MCF 10A (cell line): ENCODE measurements around the gene ITIH4. TPM values are rescaled to one million over a fixed set of nuclear protein-coding genes. Genes with fewer than 3 reads are reported as not detected.
"Not testable (repeated sequence)": the region's sequence is repeated elsewhere in the genome, so short reads cannot be mapped to it uniquely, and the experiment has no call there.

Experiments
- BruUV-seq: library from RNA; stranded (reverse); fragments of 400-500 nt; replicated peaks from 2 replicates; lab custom pipeline; 2021; lab: Mats Ljungman, UMichigan
- CTCF ChIA-PET: fragments of 300-600 bp; sonication (Branson Sonifier 250); formaldehyde crosslinking; extraction: SDS; loops from one replicate; lab custom pipeline; 2021; ENCODE audit warnings: antibody characterized with exemption, inconsistent platforms; lab: Yijun Ruan, JAX
- POLR2A ChIA-PET: fragments of 300-600, 350-650 bp; sonication (Branson Sonifier 250); formaldehyde crosslinking; extraction: SDS; loops from one replicate; lab custom pipeline; 2020; ENCODE audit warnings: antibody characterized with exemption, inconsistent platforms; lab: Yijun Ruan, JAX
- DNase-seq: peaks from one replicate; pipeline ENCODE4 v3.0.0-alpha.2; 2018; ENCODE audit not compliant: unreplicated experiment
- H3K27ac Mint-ChIP-seq: one replicate; pipeline ENCODE4 v1.8.0; 2022; ENCODE audit warnings: mild to moderate bottlenecking, low read depth, mixed read lengths; ENCODE audit not compliant: unreplicated experiment
- H3K27me3 Mint-ChIP-seq: one replicate; pipeline ENCODE4 v1.8.0; 2022; ENCODE audit warnings: mixed read lengths; ENCODE audit not compliant: insufficient read depth, unreplicated experiment
- H3K36me3 Mint-ChIP-seq: one replicate; pipeline ENCODE4 v1.8.0; 2022; ENCODE audit warnings: mild to moderate bottlenecking, moderate library complexity, mixed read lengths; ENCODE audit not compliant: insufficient read depth, unreplicated experiment
- H3K4me1 Mint-ChIP-seq: one replicate; pipeline ENCODE4 v1.8.0; 2022; ENCODE audit warnings: mixed read lengths; ENCODE audit not compliant: insufficient read depth, unreplicated experiment
- H3K4me3 Mint-ChIP-seq: one replicate; pipeline ENCODE4 v1.8.0; 2022; ENCODE audit warnings: mild to moderate bottlenecking, moderate library complexity, mixed read lengths; ENCODE audit not compliant: unreplicated experiment
- H3K9me3 Mint-ChIP-seq: one replicate; pipeline ENCODE4 v1.8.0; 2022; ENCODE audit warnings: mixed read lengths; ENCODE audit not compliant: unreplicated experiment
- intact Hi-C: fragments of 100-400 bp; cut with micrococcal nuclease; formaldehyde crosslinking; loops from 2 replicates; pipeline ENCODE4 v1.14.1; 2022
- total RNA-seq: library from RNA; stranded (reverse); gene quantifications from 2 replicates; pipeline ENCODE4 v1.2.3, GENCODE V29; 2022
- TF ChIP-seq, protein P1 (sequence below): fragments of 200-600 bp; IDR thresholded peaks from one replicate; pipeline ENCODE4 v1.8.0; 2022; ENCODE audit warnings: antibody characterized with exemption, mild to moderate bottlenecking; ENCODE audit not compliant: unreplicated experiment

Gene ITIH4
- total RNA-seq, 1 experiment from 2014 or later: 0.58 TPM

GRCh38 chr3:52779011-52779836, 51.2 kb downstream of the ITIH4 start:
- Mint-ChIP-seq H3K9me3 (no peaks in the 10 kb centered on the region), H3K4me1 (peaks cover 5% of the 10 kb centered on the region), H3K36me3 (no peaks in the 10 kb centered on the region), H3K4me3 (no peak overlapping the region), H3K27me3 (peaks cover 36% of the 10 kb centered on the region), H3K27ac (no peak overlapping the region)
- no peak for DNase-seq
- ChIA-PET CTCF (interaction anchor here (0.7 to 0.8 kb wide), 3 partner anchors 7 to 294 kb away, joined by 3 read pairs; no protein-coding TSS in a partner anchor), POLR2A (interaction anchor here (0.6 to 1.1 kb wide), 2 partner anchors 9 to 118 kb away, joined by 3 to 5 read pairs; partner anchors contain the start of genes NEK4 and STIMATE)
- TF ChIP-seq, protein P1, sequence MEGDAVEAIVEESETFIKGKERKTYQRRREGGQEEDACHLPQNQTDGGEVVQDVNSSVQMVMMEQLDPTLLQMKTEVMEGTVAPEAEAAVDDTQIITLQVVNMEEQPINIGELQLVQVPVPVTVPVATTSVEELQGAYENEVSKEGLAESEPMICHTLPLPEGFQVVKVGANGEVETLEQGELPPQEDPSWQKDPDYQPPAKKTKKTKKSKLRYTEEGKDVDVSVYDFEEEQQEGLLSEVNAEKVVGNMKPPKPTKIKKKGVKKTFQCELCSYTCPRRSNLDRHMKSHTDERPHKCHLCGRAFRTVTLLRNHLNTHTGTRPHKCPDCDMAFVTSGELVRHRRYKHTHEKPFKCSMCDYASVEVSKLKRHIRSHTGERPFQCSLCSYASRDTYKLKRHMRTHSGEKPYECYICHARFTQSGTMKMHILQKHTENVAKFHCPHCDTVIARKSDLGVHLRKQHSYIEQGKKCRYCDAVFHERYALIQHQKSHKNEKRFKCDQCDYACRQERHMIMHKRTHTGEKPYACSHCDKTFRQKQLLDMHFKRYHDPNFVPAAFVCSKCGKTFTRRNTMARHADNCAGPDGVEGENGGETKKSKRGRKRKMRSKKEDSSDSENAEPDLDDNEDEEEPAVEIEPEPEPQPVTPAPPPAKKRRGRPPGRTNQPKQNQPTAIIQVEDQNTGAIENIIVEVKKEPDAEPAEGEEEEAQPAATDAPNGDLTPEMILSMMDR: no peak
- BruUV-seq: no TSS peak
- intact Hi-C loops: no loop called here

DNA sequence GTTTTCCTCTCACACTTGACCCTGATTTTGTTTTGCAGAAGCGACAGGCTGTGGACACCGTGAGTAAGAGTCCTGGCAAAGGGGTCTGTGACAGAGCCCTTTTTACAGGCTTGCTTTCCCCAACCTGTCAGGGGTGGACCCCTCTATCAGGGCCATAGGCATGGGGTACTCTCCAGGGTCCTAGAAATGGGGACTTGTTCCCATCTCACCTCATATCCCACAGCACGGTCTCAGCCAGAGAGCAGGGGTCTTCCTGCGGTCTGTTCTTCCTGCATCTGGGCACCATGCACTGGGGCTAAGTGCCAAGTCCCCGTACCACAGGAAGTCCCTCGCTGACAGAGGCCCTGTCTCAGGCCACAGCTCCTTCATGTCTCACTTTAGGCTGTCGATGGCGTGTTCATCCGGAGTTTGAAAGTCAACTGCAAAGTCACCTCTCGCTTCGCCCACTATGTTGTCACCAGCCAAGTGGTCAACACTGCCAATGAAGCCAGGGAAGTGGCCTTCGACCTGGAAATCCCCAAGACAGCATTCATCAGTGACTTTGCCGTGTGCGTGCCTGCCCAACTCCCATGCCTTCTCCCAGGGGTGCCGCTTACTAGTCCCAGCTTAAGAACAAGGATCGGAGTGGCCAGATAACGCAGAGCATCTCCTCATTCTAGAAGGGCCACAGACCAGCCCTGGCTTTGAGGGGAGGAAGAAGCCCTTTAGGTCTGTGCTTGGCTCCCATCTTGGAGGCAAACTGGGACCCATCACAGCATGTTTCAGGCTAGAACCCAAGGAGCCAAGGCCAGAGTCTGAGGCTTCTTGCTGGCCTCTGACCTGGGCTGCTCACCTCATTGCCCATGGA, 52.3 kb downstream of the ITIH4 start:
- peaks cover 26% of the 10 kb centered on the region for H3K27me3 Mint-ChIP-seq
- intact Hi-C loops: no loop called here
- CTCF ChIA-PET: no interaction called here
- H3K27ac Mint-ChIP-seq: no peak overlapping the region
- H3K4me1 Mint-ChIP-seq: peaks cover 5% of the 10 kb centered on the region
- no peak overlapping the region for H3K4me3 Mint-ChIP-seq
- BruUV-seq: no TSS peak
- no peaks in the 10 kb centered on the region for H3K9me3 Mint-ChIP-seq
- TF ChIP-seq, protein P1: no peak
- POLR2A ChIA-PET: no interaction called here
- DNase-seq: no peak
- no peaks in the 10 kb centered on the region for H3K36me3 Mint-ChIP-seq

DNA sequence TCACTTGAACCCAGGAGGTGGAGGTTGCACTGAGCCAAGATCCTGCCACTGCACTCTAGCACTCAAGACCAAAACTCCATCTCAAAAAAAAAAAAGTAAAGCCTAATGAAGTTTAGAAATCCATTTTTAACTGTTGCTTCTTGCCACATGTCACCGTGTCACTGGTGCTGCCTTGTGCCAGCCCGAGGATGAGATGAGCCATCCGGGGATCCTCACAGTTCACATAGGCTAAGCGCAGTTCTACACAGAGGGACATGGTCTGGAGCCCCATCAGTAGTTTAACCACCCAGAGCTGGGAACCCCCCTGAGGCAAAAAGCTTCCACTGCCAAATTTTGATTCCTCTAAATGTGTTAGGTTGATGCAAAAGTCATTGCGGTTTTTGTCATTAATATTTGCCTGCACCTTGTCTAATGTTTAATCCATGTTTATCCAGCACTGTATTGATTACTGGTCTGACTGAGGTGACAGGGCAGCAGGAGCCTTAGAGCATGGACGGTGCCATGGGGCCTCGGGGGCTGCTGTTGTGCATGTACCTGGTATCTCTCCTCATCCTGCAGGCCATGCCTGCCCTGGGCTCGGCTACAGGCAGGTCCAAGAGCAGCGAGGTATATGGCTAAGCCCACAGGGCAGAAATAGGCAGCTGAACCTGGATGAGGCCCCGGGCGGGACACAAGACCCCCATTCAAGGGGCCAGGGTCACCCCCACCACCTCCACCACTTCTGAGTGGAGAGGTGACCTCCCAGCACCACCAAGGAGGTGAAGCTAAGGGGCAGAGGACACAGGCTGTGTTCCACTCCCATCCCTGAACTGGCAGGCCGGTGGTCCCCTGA, 53.1 kb downstream of the ITIH4 start, which contains the start of gene ITIH1:
TSS of gene ITIH1 (plus strand) at position 473 of the 832 bp plus-strand sequence. CDS start at position 490, 17 bp downstream.
- CTCF ChIA-PET: interaction anchor here (1.0 to 1.2 kb wide), 2 partner anchors 21 to 44 kb away, joined by 4 read pairs; no protein-coding TSS in a partner anchor
- peaks cover 5% of the 10 kb centered on the region for H3K4me1 Mint-ChIP-seq
- no peaks in the 10 kb centered on the region for H3K9me3 Mint-ChIP-seq
- POLR2A ChIA-PET: interaction anchor here (0.6 to 0.7 kb wide), 2 partner anchors 109 to 323 kb away, joined by 3 read pairs; no protein-coding TSS in a partner anchor
- no peak within 1 kb of the TSS for H3K27ac Mint-ChIP-seq
- H3K36me3 Mint-ChIP-seq: no peaks in the 10 kb centered on the region
- DNase-seq: no peak
- intact Hi-C loops: no loop called here
- no TSS peak for BruUV-seq
- TF ChIP-seq, protein P1: no peak
- peaks cover 18% of the 10 kb centered on the region for H3K27me3 Mint-ChIP-seq
- no peak within 1 kb of the TSS for H3K4me3 Mint-ChIP-seq

DNA sequence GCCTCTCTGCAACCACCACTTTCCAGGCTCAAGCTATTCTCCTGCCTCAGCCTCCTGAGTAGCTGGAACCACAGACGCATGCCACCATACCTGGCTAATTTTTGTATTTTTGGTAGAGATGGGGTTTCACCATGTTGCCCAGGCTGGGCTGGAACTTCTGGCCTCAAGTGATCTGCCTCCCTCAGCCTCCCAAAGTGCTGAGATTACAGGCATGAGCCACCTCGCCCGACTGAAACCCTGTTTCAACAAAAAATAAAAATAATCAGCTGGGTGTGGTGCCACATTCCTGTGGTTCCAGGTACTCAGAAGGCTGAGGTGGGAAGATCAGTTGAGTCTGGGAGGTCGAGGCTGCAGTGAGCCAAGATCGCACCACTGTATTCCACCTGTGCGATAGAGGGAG, 54.0 kb downstream of the ITIH4 start:
- CTCF ChIA-PET: interaction anchor here (0.5 to 1.2 kb wide), 2 partner anchors 22 to 282 kb away, joined by 4 read pairs; no protein-coding TSS in a partner anchor
- not testable (repeated sequence) for H3K4me3 Mint-ChIP-seq, BruUV-seq

More for the DNA sequence above, 54.0 kb downstream of the ITIH4 start:
- DNase-seq, H3K27ac Mint-ChIP-seq, intact Hi-C loops, H3K36me3 Mint-ChIP-seq, H3K27me3 Mint-ChIP-seq, H3K9me3 Mint-ChIP-seq, H3K4me1 Mint-ChIP-seq: not testable (repeated sequence)
- POLR2A ChIA-PET: interaction anchor here (0.5 to 0.7 kb wide), 3 partner anchors 18 to 322 kb away, joined by 3 read pairs; no protein-coding TSS in a partner anchor
